A673 (cell line): ENCODE results near the gene ZHX3.

Experiments used
- EZH2 ChIP-seq: fragments of 200-600 bp; sonication (generic); IDR thresholded peaks from 2 replicates; pipeline ENCODE4 v1.6.1; 2017; ENCODE audit warnings: borderline replicate concordance, low read depth, mild to moderate bottlenecking, mixed read lengths, antibody characterized with exemption, low read length; ENCODE audit not compliant: poor library complexity, severe bottlenecking
- TF ChIP-seq, protein P1 (sequence below): fragments of 300-800, 200-600 bp; sonication (generic); conservative IDR thresholded peaks from 2 replicates; pipeline ENCODE4 v1.5.1; 2017; ENCODE audit warnings: low read depth, mild to moderate bottlenecking, antibody characterized with exemption, low read length, moderate library complexity, mixed read lengths

DNA sequence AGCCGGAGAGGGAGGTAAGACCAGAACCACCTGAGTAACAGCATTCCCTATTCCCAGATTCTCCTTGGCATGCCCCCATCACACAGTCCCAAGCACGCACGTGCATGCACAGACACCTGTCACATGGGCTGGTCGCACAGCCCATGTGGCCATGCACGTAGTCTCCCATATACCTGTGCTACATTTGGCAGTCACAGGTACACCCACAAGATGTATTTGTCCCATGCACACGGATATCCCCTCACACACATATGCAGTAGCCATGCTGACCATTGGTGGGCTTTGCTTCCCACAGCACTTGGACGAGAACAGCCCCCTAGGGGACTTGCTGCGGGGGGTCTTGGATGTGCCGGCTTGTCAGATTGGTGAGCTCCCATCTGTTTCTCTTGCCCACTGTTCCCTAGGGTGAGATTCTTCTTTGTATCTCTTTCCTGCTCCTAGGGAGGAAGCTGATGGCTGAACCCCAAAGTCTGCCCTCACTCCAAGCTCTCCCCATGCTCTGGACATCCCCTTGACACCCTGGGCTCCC lies 148.3 kb downstream of the ZHX3 start:
- TF ChIP-seq, protein P1, sequence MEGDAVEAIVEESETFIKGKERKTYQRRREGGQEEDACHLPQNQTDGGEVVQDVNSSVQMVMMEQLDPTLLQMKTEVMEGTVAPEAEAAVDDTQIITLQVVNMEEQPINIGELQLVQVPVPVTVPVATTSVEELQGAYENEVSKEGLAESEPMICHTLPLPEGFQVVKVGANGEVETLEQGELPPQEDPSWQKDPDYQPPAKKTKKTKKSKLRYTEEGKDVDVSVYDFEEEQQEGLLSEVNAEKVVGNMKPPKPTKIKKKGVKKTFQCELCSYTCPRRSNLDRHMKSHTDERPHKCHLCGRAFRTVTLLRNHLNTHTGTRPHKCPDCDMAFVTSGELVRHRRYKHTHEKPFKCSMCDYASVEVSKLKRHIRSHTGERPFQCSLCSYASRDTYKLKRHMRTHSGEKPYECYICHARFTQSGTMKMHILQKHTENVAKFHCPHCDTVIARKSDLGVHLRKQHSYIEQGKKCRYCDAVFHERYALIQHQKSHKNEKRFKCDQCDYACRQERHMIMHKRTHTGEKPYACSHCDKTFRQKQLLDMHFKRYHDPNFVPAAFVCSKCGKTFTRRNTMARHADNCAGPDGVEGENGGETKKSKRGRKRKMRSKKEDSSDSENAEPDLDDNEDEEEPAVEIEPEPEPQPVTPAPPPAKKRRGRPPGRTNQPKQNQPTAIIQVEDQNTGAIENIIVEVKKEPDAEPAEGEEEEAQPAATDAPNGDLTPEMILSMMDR, result no peak
- no peak for TF ChIP-seq EZH2
